GM19452 (cell line): ENCODE results near the gene MMP12.

Source experiments
- ATAC-seq: cut with Tn5 transposase; IDR thresholded peaks from one replicate; pipeline ENCODE4 v1.9.1; 2021; ENCODE audit not compliant: unreplicated experiment

Gene MMP12

GRCh38 chr11:102850973-102851745, 23.6 kb downstream of the MMP12 start:
- ATAC-seq, result no peak

GRCh38 chr11:102849311-102849710, 25.5 kb downstream of the MMP12 start:
- no peak for ATAC-seq

- no peak for ATAC-seq
These were observed 28.5 kb downstream of the MMP12 start for GRCh38 chr11:102846292-102846691.

GRCh38 chr11:102843489-102843888, 31.3 kb downstream of the MMP12 start, which contains the start of gene MMP3:
TSS of gene MMP3 (minus strand) at chr11:102843609. CDS start at chr11:102843546, 63 bp downstream.
- no peak for ATAC-seq

GRCh38 chr11:102842930-102843329, 31.9 kb downstream of the MMP12 start:
- ATAC-seq, result no peak

GRCh38 chr11:102840018-102840417, 34.8 kb downstream of the MMP12 start:
- ATAC-seq, result no peak

GRCh38 chr11:102837646-102838045, 37.1 kb downstream of the MMP12 start:
- ATAC-seq, result no peak

- no peak for ATAC-seq
These were observed 37.6 kb downstream of the MMP12 start for GRCh38 chr11:102837156-102837555.

- no peak for ATAC-seq
These were observed 38.4 kb downstream of the MMP12 start for GRCh38 chr11:102836290-102836875.

GRCh38 chr11:102833731-102834130, 41.1 kb downstream of the MMP12 start:
- no peak for ATAC-seq

GRCh38 chr11:102832612-102833011, 42.2 kb downstream of the MMP12 start:
- no peak for ATAC-seq

- ATAC-seq, result no peak
These were observed 43.0 kb downstream of the MMP12 start for GRCh38 chr11:102831489-102832440.

- ATAC-seq, result no peak
These were observed 43.7 kb downstream of the MMP12 start for GRCh38 chr11:102831128-102831488.

GRCh38 chr11:102830001-102830727, 44.6 kb downstream of the MMP12 start:
- ATAC-seq, result no peak

GRCh38 chr11:102829316-102830000, 45.3 kb downstream of the MMP12 start:
- ATAC-seq, result no peak

- ATAC-seq, result no peak
These were observed 50.2 kb downstream of the MMP12 start for GRCh38 chr11:102824556-102824955.

- no peak for ATAC-seq
These were observed 55.3 kb downstream of the MMP12 start for GRCh38 chr11:102819491-102819890.

GRCh38 chr11:102813484-102813883, 61.3 kb downstream of the MMP12 start:
- no peak for ATAC-seq
